GM21619 (cell line): Measurements from ENCODE around the gene NUTM2D.
"Not testable (repeated sequence)": the region's sequence is repeated elsewhere in the genome, so short reads cannot be mapped to it uniquely, and the experiment has no call there.

Source experiments
- ATAC-seq: cut with Tn5 transposase; IDR thresholded peaks from one replicate; pipeline ENCODE4 v1.9.1; 2021; ENCODE audit not compliant: unreplicated experiment

NUTM2D gene, protein sequence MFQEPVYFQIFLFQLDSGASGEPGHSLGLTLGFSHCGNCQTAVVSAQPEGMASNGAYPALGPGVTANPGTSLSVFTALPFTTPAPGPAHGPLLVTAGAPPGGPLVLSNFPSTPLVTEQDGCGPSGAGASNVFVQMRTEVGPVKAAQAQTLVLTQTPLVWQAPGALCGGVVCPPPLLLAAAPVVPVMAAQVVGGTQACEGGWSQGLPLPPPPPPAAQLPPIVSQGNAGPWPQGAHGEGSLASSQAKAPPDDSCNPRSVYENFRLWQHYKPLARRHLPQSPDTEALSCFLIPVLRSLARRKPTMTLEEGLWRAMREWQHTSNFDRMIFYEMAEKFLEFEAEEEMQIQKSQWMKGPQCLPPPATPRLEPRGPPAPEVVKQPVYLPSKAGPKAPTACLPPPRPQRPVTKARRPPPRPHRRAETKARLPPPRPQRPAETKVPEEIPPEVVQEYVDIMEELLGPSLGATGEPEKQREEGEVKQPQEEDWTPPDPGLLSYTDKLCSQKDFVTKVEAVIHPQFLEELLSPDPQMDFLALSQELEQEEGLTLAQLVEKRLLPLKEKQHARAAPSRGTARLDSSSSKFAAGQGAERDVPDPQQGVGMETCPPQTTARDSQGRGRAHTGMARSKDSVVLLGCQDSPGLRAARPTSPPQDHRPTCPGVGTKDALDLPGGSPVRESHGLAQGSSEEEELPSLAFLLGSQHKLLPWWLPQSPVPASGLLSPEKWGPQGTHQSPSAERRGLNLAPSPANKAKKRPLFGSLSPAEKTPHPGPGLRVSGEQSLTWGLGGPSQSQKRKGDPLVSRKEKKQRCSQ

DNA sequence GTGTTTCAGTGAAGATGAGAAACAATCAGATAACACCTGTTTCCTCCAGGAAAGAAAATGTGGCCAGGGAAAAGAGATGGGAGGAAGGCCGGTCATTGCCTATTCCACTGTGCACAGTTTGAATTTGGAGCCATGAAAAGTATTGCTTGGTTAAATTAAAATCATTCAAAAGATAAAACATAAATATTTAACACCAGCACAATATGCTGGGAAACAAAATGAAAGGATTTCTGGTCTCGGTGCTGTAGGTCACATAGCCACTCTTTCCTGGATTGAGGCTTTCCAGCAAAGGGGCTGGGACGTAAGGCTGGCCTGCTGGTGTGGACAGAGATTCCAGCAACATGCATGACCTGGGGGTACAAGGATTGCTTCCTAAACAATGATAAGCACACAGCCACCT, at the start of gene NUTM2D:
Gene NUTM2D (plus strand): TSS at position 301 of the 400 bp plus-strand sequence. CDS start 522 bp downstream, outside the sequence.
- ATAC-seq, result not testable (repeated sequence)

DNA sequence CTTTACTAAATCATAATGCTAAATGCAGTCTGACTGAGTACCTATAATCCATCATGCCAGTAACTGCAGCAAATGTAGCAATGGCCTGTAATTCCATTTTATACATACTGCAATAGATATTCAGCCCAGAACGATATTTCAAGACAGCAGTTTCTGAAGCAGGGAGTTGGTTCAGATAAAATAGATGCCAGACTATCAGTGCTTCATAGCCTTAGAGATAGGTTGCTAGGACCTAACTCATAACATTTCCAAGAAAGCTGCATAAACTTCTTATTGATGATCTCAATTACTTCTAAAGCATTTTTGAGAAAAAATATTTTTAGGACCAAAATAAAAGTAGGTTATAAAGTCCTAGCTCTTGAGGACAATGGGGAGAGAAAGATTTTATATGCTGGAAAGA, 48.8 kb upstream of the NUTM2D start:
- not testable (repeated sequence) for ATAC-seq

DNA sequence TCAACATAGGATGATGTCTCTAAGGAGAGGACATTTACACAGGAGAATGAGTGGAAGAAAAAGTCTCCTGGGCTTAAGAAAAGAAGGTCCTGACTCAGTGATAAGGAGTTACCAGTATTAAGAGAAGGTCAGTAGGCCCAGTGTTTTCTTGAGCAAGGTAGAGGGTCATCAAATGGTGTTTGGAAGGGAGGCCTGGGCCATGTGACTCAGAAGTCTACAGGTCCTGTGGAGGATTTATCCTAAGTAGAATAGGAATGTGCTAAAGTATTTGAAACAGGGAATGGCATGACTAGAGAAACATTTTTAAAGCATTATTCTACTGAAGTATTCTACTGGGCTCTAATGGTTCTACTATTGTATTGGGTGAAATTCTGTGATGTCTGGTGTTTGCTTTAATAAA, 47.9 kb upstream of the NUTM2D start:
- ATAC-seq, result not testable (repeated sequence)

DNA sequence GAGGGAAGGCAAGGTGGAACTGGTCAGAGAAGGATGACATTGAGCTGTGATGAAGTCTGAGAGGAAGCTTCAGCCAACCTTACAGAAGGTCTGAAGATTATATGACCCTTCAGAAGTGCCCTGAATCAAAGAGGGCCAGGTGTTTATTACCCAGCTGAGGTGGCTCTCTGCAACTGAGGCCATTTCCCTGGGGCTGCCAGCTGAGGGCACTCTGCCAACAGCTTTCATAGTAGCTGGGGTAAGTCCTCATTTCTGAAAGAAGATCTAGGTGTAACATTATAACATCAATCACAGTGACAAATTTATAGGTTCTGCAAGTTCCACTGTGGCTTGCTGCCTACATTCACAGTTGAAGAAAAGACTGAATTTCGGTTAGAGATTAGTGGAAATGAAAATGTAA, 46.0 kb upstream of the NUTM2D start:
- ATAC-seq, result not testable (repeated sequence)

DNA sequence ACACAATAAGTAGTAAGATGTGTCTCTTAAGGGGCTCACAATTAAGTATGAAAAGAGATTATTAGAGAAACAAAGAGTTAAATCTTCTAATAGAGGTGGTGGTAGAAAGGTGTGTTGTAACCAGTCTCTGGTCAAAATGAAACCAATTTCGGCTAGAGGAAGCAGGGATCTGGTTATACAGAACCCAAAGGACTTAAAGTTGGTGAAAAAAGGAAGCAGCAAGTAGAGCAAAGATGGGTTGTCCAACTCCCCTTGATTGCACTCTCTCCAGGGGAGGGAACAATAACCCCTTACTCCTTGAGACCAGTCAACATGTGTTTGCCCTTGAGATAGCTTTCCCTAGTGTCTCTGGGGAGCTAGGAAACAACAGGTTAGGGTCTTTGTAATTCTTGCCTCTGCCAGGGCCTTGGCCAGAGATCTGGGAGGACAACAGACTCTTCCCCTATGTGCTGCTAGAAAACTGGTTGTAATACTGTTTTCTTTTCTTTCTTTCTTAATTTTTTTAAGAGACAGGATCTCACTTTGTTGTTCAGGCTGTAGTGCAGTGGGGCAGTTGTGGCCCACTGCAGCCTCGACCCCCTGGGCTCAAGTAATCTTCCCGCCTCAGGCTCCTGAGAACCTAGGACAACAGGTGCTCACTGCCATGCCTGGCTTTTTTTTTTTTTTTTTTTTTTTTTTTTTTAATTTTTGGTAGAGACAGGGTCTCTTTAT, 43.7 kb upstream of the NUTM2D start:
- ATAC-seq, result not testable (repeated sequence)

DNA sequence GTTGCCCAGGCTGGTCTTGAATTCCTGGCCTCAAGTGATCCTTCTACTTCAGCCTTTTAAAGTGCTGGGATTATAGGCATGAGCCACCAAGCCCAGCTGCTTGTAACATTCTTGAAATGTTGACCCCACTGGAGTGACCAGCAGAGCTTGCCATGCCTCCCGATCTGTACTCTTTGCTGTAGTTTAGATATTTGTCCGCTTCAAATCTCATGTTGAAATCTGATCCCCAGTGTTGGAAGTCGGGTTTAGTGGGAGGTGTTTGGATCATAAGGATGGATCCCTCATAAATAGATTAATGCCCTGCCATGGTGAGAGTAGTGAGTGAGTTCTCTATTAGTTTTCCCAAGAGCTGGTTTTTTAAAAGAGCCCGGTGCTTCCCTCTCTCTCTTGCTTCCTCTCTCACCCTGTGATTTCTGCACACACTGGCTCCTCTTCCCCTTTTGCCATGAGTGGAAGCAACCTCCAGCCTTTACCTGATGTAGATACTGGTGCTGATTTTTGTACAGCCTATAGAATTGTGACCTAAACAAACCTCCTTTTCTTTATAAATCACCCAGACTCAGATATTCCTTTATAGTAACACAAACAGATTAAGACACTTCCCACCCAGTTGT, 43.1 kb upstream of the NUTM2D start:
- ATAC-seq, result not testable (repeated sequence)

DNA sequence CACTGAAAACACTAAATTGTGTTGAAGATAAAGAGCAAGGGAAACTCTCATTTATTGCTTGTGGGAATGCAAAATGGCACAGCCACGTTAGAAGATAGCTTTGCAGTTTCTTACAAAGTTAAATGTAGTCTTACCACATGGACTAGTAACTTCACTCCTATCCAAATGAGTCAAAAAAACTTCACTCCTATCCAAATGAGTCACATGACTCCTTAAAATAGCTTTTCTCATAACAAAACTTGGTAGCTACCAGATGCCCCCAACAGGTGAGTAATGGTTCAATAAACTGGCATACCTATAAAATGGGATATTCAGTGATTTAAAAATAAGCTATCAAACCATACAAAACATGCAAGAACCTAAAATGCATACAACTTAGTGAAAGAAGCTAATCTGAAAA, 36.0 kb upstream of the NUTM2D start:
- not testable (repeated sequence) for ATAC-seq

DNA sequence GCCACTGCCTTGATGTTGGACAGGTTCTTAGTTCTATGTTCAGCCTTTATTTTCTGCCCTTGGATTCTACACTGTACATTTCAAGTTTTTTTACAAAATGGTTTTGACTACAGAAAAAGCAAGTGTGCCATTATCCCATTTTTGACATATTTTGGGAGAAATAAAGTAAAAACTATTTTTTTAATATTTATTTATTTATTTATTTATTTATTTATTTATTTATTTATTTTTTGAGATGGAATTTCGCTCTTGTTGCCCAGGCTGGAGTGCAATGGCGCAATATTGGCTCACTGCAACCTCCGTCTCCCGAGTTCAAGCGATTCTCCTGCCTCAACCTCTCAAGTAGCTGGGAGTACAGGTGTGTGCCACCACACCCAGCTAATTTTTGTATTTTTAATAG, 33.0 kb upstream of the NUTM2D start:
- not testable (repeated sequence) for ATAC-seq

DNA sequence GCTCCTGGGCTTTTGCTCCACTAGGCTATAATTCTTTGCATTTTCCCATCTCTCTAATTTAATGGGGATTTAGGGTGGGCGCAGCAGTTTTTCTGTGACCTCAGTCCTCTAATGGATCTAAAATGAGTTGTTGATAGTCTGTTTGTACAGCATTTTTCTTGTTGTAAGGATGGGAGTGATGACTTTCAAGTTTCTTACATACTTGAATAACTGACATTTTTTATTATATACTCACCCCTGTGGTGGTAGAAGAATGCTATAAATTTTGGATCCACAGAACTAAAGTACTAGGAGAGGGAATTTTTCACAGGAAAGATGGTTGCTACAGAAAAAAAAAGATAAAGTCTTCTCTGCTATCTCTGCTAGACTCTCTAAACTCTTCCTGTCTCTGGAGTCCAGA, 29.6 kb upstream of the NUTM2D start:
- not testable (repeated sequence) for ATAC-seq

DNA sequence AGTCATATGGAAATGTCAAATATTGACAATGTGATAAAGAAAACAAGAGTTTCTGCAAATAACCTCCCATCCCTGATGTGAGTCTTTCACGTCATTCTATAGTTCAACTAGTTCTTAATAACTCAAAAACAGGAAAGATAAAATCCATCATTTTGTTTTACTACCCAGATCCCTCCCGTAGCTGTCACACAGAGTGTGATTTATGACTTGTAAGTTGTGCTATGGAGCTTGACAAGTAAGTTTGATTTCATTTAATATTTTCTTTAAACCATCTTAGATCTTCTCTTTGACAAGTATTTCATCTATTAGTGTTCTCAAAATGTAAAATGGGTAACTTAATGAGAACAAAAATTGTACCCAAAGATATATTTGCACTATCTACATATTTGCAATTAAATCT, 28.4 kb upstream of the NUTM2D start:
- ATAC-seq, result not testable (repeated sequence)

DNA sequence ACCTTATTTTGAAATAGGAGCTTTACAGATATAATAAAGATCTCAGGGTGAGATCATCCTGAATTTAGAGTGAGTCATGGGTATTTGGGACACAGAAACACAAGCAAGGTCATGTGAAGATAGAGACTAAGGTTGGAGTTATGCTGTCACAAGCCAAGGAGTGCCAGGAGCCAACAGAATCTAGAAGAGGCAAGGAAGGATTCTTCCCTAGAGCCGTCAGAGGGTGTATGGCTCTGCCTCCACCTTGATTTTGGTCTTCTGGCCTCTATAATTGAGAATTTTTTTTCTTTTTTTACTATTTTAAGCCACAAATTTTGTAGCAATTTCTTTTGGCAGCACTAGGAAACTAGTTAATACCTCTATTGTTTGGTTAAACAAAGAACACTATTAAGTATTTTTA, 24.9 kb upstream of the NUTM2D start:
- ATAC-seq, result not testable (repeated sequence)

DNA sequence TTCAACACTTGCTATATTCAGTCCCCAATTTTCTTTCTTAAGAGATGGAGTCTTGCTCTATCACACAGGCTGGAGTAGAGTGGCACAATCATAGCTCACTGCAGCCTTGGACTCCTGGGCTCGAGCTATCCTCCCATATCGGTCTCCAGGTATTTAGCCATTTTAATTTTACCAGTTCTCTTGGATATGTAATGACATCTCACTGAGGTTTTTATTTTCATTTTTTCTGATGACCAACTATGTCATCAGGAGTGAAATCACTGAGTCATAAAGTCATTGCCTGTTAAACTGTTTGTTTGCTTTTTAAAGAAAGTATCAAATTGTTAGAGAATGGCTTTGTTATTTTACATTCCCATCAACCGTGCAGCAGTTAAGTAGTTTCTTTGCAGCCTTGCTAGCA, 17.1 kb upstream of the NUTM2D start:
- not testable (repeated sequence) for ATAC-seq

DNA sequence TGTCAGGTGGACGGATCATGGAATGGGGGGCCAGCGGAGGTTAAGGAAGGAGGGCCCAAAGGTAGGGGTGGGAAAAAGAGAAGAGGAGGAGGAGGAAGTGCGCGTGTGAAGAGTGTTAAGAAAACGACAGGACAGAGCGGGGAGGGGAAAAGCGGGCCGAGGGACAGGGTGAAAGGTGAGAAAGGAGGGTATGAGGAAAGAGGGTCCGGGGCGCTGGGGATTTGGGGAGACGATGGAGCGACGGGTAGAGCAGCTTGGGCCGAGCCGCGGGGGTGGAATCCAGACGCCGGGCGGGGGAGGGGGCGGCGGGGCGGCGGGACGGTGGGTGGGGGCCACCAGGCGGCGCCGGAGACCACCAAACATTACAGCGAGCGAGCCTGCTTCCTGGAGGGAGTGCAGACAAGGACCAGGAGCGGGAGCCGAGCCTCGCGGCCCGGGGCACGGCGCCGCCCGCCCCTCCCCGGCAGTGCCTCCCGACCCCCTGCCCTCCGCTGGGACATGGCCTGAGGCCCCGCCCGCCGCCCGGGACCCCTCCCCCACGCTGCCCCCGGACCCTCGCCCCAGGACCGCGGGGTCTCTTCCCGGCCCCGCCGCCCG, 15.9 kb upstream of the NUTM2D start:
- ATAC-seq, result peak; percentile 11

DNA sequence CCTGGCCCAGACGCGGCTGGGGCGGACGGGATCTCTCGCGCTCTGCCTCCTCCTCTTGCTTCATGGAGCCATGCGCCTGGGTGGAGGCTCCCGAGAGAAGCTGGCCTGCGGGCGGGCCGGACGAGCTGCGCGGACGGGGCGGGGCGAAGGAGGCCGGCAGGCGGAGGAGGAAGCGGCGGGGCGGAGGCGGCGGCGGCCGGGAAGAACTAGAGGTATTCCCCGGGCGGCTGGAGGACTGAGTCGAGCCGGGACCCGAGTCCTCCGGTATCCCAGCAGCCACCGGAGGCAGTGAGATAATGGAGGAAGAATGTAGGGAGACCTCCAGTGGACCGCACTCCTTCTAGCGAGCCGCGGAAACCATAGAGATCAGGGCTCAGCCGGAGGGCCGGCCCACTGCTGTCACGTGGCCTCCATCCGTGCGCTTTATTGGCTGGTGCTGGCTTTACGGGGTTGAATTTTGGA, 15.3 kb upstream of the NUTM2D start:
- ATAC-seq, result peak; percentile 85

DNA sequence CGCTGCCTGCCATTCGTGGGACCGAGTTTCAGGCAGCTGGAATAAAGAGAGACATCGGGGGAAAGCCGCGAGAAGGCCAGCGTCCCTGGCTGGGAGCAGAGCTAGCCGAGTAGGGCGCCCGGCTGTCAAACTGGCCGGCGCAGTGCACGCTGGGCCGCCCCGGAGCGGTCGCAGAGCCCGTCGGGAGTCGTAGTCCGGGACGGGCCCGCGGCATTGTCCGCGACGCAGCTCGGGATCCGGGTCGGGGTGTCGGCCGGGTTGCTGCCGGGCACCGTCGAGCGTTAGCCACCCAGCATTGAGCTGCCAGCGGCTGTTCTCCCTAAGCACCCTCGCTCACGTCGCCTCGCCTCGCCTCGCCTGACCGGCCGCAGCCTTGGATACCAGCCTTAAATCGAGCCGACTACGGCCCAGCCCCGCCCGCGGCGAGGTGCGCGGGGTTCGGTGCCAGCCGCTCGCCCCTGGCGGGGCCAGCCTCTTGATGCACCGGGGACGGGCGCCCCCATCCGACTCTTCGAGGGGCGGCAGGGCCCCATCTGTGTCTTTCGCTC, 14.8 kb upstream of the NUTM2D start:
- peak; percentile 71 for ATAC-seq

DNA sequence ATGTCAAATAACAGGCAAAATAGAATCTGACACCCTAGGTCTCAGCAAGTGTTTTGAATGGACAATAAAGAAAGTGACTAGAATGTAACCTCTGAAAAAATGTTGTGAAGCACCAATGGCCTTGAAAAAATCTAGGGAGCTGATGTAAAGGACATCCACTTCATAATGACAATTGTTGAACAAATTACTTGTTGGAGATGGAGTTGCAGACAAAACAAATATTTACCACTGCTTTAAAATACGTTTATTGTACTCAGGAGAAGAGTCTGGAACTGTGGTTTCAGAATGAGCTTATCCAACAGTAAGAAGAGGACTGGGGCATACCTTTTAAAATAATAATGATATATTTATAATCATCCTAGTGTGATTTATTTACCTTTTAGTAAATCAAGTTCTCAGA, 11.8 kb upstream of the NUTM2D start:
- ATAC-seq, result not testable (repeated sequence)

DNA sequence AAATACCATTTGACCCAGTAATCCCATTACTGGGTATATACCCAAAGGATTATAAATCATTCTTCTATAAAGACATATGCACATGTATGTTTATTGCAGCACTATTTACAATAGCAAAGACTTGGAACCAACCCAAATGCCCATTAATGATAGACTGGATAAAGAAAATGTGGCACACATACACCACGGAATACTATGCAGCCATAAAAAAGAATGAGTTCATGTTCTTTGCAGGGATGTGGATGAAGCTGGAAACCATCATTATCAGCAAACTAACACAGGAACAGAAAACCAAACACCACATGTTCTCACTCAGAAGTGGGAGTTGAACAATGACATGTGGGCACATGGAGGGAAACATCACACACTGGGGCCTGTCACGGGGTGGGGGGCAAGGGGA, 7.4 kb upstream of the NUTM2D start:
- not testable (repeated sequence) for ATAC-seq

DNA sequence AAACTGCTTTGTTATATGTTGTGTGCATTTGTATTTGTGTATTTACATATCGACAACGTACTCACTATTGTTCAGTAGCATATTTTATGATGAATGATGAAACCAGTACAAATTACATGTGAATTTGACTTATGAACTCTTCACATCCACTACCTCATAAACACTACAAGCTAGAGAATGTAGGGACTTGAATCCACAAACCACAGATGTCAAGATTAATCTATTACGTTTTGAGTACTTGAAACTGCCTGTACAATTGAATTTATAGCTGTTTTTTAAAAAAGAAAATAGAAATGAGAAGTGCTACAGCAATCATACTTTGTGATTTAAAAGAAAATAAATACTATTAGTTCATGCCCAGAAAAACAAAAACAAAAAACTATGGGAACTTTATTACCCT, 4.7 kb upstream of the NUTM2D start:
- not testable (repeated sequence) for ATAC-seq

DNA sequence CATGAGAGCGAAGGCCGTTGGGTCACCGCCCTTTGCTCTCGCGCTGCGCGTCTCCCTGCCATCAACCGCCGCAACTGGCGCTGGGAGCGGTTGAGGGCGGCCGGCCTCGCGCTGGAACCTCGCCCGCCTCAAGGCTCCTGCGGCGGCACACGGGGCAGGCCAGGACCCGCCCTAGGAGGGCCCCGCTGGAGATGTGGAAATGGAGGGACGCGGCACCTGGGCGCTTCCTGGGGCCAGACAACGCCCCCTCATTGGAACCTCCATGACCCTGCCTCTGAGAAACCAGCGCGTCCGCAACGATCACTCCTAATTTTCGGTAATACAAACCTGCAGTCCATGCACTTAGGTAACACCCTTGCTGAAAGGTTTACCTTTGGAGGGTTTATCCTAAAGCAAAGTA, 2.4 kb upstream of the NUTM2D start:
- not testable (repeated sequence) for ATAC-seq

DNA sequence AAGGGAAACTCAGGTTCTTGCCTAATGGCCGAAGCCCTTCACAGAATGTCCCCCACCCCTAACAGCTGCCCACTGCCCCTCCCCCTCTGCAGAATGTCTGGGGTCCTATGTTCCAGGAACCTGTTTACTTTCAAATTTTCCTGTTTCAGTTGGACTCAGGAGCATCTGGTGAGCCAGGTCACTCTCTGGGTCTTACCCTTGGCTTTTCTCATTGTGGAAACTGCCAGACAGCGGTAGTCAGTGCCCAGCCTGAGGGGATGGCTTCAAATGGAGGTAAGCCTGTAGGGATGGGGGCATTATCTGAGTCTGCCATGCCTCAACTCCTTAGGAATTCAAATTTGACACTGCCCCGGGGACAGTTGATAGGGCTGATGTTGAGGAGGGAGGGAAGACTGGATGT, 615 bp downstream of the NUTM2D start:
- ATAC-seq, result not testable (repeated sequence)
